ENCODE results near the gene TBCD.
"Not testable (repeated sequence)": the region's sequence is repeated elsewhere in the genome, so short reads cannot be mapped to it uniquely, and the experiment has no call there.

The TBCD gene

DNA sequence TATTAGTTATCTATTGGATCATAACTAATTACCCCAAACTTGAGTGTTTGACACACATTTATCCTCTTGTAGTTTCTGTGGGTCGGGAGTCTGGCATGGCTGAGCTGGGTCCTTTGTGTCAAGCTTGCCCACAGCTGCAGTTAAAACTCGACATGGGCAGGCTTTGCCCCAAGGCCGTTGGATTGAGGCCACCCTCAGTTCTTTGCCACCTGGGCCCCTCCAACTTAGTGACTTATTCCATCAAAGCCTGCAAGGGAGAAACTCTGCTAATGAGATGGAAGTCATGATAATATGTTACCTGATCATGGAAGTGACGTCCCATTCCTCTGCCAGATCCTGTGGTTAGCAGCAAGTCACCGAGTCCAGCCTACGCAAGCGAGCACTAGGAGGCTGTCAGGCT lies 17.2 kb downstream of the TBCD start:
- TF ChIP-seq, protein P1, sequence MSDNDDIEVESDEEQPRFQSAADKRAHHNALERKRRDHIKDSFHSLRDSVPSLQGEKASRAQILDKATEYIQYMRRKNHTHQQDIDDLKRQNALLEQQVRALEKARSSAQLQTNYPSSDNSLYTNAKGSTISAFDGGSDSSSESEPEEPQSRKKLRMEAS (IDR thresholded peaks at IDR 0.05; ENCODE audit: low read depth, low read length), result no peak
- no peak for TF ChIP-seq POLR2A (IDR thresholded peaks at IDR 0.05; ENCODE audit: extremely low read depth, insufficient read length)
- TF ChIP-seq, protein P2, sequence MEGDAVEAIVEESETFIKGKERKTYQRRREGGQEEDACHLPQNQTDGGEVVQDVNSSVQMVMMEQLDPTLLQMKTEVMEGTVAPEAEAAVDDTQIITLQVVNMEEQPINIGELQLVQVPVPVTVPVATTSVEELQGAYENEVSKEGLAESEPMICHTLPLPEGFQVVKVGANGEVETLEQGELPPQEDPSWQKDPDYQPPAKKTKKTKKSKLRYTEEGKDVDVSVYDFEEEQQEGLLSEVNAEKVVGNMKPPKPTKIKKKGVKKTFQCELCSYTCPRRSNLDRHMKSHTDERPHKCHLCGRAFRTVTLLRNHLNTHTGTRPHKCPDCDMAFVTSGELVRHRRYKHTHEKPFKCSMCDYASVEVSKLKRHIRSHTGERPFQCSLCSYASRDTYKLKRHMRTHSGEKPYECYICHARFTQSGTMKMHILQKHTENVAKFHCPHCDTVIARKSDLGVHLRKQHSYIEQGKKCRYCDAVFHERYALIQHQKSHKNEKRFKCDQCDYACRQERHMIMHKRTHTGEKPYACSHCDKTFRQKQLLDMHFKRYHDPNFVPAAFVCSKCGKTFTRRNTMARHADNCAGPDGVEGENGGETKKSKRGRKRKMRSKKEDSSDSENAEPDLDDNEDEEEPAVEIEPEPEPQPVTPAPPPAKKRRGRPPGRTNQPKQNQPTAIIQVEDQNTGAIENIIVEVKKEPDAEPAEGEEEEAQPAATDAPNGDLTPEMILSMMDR (IDR thresholded peaks at IDR 0.05; ENCODE audit: low read depth, low read length), result no peak

DNA sequence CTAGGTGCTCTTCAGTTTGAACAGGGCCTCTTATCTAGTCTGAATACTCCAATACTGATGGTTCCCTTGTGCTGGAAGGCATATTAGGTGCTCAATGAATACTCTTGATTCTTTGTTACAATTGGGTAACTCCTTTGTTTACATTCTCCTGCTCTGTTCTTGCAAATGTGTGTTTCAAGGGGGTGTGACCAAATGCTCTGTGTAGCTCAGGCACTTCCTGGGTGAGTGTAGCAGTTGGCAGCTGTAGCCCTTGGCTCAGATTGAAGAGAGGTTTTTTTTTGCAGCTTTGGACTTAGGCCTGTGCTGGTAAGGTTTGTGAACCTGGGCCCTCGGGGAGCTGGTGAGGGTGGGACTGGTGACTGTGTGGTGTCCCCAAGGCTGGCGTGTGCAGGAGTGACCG lies 20.2 kb downstream of the TBCD start:
- no peak for DNase-seq (ENCODE audit: low read depth)
- H3K4me3 ChIP-seq (ENCODE audit: low read depth, low read length), result no peak overlapping the region
- TF ChIP-seq, protein P2 (IDR thresholded peaks at IDR 0.05; ENCODE audit: low read depth, low read length), result no peak
- TF ChIP-seq, protein P1 (IDR thresholded peaks at IDR 0.05; ENCODE audit: low read depth, low read length), result no peak
- TF ChIP-seq MYC (IDR thresholded peaks at IDR 0.05; ENCODE audit: low read depth, low read length) (no peak), POLR2A (IDR thresholded peaks at IDR 0.05; ENCODE audit: extremely low read depth, insufficient read length) (no peak)

More for the DNA sequence above, 17.2 kb downstream of the TBCD start:
- no peak overlapping the region for H3K4me3 ChIP-seq (ENCODE audit: low read depth, low read length)
- DNase-seq (ENCODE audit: low read depth), result no peak

DNA sequence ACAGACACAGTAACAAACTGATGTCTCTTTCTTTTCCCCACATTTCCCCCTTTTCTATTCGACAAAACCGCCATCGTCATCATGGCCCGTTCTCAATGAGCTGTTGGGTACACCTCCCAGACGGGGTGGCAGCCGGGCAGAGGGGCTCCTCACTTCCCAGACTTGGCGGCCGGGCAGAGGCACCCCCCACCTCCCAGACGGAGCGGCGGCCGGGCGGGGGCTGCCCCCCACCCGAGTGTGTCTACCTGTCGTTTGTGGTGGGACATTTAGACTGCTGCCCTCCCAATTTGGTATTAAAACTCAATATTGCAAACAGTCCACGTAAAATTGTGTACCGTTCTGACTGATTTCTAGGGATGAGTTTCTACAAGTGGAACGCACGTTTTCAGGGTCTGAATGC lies 22.6 kb downstream of the TBCD start:
- not testable (repeated sequence) for H3K4me3 ChIP-seq (ENCODE audit: low read depth, low read length); DNase-seq (ENCODE audit: low read depth)

DNA sequence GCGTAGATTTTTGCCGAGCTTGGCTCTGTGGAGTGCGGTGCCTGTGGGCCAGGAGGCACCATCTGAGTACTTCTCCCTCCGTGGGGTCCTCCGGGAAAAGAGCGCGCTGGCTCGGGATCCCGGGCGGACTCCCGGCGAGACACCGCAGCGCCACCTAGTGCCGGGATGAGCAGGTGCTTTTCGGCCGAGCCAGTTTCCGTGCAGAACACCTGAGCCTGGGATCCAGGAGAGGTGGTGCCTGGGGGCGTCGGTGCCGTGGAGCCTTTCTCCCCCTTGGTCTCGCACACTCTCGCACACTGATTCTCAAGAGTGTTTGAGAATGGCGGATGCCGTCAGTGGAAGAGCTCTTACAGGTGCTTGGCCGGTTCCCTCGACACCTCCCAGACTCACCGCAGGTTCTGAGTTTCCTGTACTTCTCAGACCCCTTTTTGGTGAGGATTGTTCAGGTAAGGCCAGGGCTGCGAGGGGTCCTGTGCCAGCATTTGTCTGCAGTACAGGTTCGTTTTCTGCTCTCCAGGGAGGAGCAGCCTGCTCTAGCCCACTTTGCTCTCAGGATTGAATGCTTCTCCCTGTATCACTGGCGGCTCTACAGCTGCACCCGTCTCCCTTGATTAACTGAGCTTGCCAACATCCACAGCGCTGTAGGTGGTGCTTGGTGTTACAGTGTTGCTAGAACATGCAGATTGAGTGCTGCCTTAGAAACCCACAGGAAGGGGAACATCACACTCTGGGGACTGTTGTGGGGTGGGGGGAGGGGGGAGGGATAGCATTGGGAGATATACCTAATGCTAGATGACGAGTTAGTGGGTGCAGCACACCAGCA lies 23.3 kb downstream of the TBCD start:
- peak; percentile 38 for DNase-seq (ENCODE audit: low read depth)
- no peak overlapping the region for H3K4me3 ChIP-seq (ENCODE audit: low read depth, low read length)

DNA sequence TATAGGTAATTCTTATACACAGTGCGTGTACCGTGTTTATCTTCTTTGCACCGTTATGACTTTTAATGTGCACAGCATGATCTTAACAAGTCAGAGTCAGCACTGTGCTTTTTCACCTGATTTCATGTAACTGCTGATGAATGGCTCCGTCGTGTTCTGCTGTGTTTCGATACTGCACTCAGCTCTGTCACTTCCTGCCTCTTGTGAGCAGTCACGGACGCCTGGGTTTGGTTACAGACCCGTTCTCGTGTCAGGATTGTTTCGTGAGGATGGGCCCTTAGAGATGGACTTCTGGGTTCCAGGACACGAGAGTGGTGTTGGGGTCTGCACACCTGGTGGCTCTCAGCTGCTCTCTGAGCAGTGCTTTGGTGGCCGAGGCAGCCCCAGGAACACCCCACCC lies 24.6 kb downstream of the TBCD start:
- DNase-seq (ENCODE audit: low read depth), result no peak
- H3K4me3 ChIP-seq (ENCODE audit: low read depth, low read length), result no peak overlapping the region
- TF ChIP-seq, protein P2 (IDR thresholded peaks at IDR 0.05; ENCODE audit: low read depth, low read length), result no peak
- TF ChIP-seq, protein P1 (IDR thresholded peaks at IDR 0.05; ENCODE audit: low read depth, low read length), result no peak
- TF ChIP-seq POLR2A (IDR thresholded peaks at IDR 0.05; ENCODE audit: extremely low read depth, insufficient read length) (no peak), MYC (IDR thresholded peaks at IDR 0.05; ENCODE audit: low read depth, low read length) (no peak)

More for the DNA sequence above, 23.3 kb downstream of the TBCD start:
- TF ChIP-seq MYC (IDR thresholded peaks at IDR 0.05; ENCODE audit: low read depth, low read length), result no peak
- TF ChIP-seq, protein P2 (IDR thresholded peaks at IDR 0.05; ENCODE audit: low read depth, low read length), result peak; percentile 63
- no peak for TF ChIP-seq POLR2A (IDR thresholded peaks at IDR 0.05; ENCODE audit: extremely low read depth, insufficient read length)
- TF ChIP-seq, protein P1 (IDR thresholded peaks at IDR 0.05; ENCODE audit: low read depth, low read length), result no peak

DNA sequence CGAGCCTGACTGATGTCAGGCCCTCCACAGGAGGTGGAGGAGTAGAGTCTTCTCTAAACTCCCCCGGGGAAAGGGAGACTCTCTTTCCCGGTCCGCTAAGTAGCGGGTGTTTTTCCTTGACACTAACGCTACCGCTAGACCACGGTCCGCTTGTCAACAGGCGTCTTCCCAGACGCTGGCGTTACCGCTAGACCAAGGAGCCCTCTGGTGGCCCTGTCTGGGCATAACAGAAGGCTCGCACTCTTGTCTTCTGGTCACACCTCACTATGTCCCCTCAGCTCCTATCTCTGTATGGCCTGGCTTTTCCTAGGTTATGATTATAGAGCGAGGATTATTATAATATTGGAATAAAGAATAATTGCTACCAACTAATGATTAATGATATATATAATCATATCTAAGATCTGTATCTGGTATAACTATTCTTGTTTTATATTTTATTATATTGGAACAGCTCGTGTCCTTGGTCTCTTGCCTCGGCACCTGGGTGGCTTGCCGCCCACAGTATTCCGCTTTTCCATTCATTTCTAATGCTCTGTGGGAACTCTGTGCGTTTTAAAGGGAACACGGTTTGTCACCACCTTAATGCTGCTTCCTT lies 26.0 kb downstream of the TBCD start:
- H3K4me3 ChIP-seq (ENCODE audit: low read depth, low read length); DNase-seq (ENCODE audit: low read depth): not testable (repeated sequence)

DNA sequence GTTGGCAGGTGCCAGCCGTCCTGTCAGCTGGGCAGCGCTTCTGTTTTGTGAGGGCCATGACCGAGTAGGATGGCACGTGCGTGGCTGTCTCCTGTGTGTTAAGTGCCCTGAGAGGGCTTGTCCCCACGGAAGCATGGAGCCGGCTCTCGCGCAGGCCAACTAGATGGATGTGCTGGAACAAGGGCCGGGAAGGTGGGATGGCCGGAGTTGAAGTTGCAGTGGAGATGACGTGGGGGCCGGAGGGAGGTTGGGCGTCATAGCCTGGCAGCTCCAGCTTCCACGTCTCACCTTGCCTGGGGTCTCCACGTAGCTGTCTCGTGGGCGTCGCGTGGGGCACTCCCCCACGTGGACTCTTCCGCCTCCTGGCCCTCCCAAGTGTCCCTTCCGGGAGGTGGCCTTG lies 27.7 kb downstream of the TBCD start:
- TF ChIP-seq MYC (IDR thresholded peaks at IDR 0.05; ENCODE audit: low read depth, low read length) (no peak), POLR2A (IDR thresholded peaks at IDR 0.05; ENCODE audit: extremely low read depth, insufficient read length) (no peak)
- TF ChIP-seq, protein P2 (IDR thresholded peaks at IDR 0.05; ENCODE audit: low read depth, low read length), result no peak
- TF ChIP-seq, protein P1 (IDR thresholded peaks at IDR 0.05; ENCODE audit: low read depth, low read length), result no peak
- H3K4me3 ChIP-seq (ENCODE audit: low read depth, low read length), result no peak overlapping the region
- no peak for DNase-seq (ENCODE audit: low read depth)

Measured in NB4 (cell line).